Mononuclear cell (primary cell): ENCODE results near the gene HNRNPH2. TPM values are rescaled to one million over a fixed set of nuclear protein-coding genes. Genes with fewer than 3 reads are reported as not detected.

Experiments
- total RNA-seq: library from RNA; depleted of rRNA; stranded (reverse); fragments of >200 nt; gene quantifications from one replicate; pipeline ENCODE4 v1.2.3, GENCODE V29; 2012

Gene HNRNPH2
- total RNA-seq, 1 donor, result 75.5 TPM

Other genes starting within 250 kb of the HNRNPH2 start
- not detected for gene DRP2, start 188.4 kb upstream of the HNRNPH2 start, total RNA-seq
- gene TAF7L, start 116.9 kb upstream of the HNRNPH2 start, total RNA-seq, result not detected
- 1.8 TPM for gene TIMM8A, start 59.5 kb upstream of the HNRNPH2 start, total RNA-seq
- gene BTK, start 22.0 kb upstream of the HNRNPH2 start, total RNA-seq, result 33.1 TPM
- 245 TPM for gene RPL36A, start 17.2 kb upstream of the HNRNPH2 start, total RNA-seq
- gene GLA, start 297 bp upstream of the HNRNPH2 start, total RNA-seq, result 33.2 TPM
- 5.4 TPM for gene ARMCX4, start 77.2 kb downstream of the HNRNPH2 start, total RNA-seq
- gene ARMCX1, start 142.3 kb downstream of the HNRNPH2 start, total RNA-seq, result 1.9 TPM
- gene ARMCX6, start 209.8 kb downstream of the HNRNPH2 start, total RNA-seq, result 15.2 TPM
- 22.6 TPM for gene ARMCX3, start 214.9 kb downstream of the HNRNPH2 start, total RNA-seq